Amniotic stem cell (primary cell): Measurements from ENCODE around the gene CLOCK.

Source experiments
- DNase-seq: peaks from one replicate; lab custom pipeline; 2025; lab: John Stamatoyannopoulos, UW

CLOCK gene

DNA sequence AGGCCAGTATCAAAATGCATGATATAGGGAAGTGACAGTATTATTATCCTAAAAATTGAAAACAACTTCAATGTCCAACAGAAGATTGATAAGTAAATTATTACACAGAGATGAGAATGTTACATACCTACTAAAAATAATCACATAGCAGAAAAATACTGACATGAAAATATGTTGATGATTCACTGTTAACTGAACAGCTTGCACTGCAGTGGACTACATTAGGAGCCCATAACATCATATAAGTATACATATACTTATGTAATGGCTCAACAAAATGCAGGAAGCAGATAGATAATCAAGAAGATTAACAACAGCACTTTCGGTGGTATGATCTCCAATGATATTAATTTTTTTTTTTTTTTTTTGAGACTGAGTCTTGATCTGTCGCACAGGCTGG lies 7.1 kb downstream of the CLOCK start:
- DNase-seq, result no peak

DNA sequence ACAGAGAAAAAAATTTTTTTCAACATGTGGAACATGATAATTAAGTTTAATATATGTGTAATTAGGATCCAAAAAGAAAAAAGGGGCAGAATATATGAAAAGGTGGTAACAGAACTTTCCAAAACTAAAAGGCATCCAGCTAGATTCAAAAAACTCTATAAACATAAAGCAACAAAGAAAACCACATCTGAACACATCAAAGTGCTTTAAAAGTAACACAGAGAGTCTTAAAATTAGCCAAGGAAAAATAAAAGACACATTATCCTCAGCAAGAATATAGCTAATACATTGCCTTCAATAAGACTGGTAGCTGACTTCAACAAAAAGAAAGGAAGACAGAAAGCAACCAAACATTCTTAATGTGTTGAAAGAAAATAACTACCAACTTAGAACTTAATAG lies 8.2 kb downstream of the CLOCK start:
- DNase-seq, result no peak

DNA sequence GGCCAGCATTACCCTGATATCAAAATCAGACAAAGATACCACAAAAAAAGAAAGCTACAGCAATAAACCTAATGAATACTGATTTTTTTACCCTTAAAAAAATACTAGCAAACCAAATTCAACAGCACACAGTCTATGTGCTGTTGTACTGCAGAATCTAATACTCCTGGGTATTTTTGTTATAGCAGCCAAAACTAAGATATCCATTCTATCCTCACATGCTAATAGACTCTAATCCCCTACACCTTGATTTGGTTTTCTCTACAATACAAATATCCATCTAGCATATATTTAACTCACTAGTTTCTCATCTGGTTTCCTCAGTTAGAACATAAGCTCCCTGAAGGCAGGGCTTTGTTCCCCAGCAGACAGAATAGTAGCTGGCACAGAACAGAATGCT lies 12.4 kb downstream of the CLOCK start:
- DNase-seq, result no peak

- DNase-seq, result no peak
These were observed 16.0 kb downstream of the CLOCK start for GRCh38 chr4:55530691-55531090.

- DNase-seq, result no peak
These were observed 16.5 kb downstream of the CLOCK start for GRCh38 chr4:55530167-55530566.

DNA sequence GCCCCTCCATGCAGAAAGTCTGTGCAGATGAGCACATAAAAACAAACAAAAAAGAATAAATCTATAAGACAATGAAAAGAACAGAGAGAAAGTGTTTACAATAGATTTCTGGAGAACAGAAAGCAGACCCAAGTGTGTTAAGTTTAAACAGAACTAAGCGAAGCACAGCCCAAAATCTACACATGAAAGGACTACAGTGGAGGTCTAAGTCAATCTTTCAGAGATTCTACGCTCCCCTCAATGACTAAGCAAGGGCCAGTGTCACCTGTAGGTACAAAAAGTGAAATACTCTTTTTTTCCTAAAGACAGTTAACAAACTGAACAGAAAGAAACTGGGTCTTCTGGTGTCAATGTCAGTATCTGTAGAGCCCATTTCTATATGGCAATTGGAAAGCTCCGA lies 18.2 kb downstream of the CLOCK start:
- no peak for DNase-seq

DNA sequence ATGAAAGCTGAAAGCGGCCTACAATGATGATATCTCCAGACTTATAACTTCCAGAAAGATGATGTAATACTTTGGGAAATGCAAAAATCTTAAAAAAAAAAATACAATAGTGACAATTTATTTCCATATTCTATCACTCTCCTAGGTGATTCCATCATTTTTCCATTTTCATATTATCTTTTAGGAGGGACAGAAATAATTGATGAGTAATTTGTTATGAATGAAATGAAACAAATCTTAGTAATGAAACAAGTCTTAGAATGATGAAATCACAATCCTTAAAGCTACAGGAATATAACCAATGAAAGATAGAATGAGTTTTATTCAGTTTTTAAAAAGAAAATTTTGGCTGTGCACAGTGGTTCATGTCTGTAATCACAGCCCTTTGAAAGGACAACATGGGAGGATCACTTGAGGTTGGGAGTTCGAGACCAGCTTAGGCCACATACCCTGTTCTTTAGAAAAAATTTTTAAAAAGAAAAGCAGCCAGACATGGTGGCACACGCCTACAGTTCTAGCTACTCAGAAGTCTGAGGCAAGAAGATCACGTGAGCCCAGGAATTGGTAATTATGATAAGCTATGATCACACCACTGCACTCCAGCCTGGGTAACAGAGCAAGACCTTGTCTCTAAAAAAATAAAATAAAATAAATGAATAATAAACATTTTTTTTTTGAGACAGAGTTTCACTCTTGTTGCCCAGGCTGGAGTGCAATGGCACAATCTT lies 21.7 kb downstream of the CLOCK start:
- no peak for DNase-seq

GRCh38 chr4:55518442-55518841 lies 28.3 kb downstream of the CLOCK start:
- DNase-seq, result no peak

GRCh38 chr4:55517526-55518229 lies 29.0 kb downstream of the CLOCK start:
- no peak for DNase-seq

DNA sequence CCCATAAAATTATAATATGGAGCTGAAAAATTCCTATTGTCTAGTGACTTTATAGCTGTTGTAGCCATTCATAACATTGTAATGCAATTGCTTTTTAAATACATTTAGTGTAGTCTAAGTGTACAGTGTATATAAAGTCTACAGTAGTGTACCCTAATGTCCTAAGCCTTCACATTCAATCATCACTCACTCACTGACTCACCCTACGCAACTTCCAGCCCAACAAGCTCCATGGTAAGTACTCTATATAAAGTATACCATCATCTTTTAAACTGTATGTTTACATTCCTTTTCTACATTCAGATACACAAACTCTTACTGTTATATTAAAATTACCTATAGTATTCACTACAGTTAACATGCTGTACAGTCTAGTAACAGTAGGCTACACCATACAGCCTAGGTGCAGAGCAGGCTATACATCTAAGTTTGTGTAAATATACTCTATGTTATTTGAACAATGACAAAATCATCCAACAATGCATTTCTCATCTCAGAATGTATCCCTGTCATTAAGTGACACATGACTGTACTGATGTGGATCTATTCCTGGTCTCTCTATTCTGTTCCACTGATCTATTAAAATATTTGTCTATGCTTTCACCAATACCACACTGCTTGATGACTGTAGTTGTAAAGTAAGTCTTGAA lies 33.7 kb downstream of the CLOCK start:
- no peak for DNase-seq

DNA sequence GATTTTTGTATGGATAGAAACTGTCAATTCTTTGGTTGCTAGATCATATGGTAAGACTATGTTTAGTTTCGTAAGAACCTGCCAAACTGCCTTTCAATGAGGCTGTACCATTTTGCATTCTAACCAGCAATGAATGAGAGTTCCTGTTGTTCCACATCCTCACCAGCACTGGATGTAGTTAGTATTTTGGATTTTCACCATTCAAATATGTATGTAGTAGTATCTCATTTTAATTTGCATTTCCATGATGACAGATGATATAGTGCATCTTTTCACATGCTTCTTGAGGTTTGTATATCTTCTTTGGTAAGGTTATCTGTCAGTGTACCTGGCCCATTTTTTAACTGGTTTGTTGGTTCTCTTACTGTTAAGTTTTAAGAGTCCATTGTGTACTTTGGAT lies 34.6 kb downstream of the CLOCK start:
- no peak for DNase-seq

GRCh38 chr4:55510685-55511084 lies 36.0 kb downstream of the CLOCK start:
- no peak for DNase-seq

DNA sequence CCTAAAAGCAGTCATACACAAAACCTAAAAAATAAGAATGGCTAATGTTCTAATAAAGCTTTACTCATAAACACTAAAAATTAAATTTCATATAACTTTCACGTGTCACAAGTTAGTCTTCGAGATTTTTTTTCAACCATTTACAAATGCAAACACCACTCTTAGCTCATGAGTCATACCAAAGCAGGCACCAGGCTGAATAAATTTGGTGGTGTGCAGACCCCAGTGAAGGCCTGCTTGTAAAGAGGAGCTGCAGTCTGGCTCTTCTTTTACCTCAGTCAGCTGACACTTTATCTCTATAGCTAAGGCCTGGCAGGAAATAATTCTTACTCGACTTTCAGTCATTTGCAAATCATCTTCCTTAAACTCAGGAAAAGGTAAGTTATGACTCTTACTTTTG lies 37.4 kb downstream of the CLOCK start:
- no peak for DNase-seq

DNA sequence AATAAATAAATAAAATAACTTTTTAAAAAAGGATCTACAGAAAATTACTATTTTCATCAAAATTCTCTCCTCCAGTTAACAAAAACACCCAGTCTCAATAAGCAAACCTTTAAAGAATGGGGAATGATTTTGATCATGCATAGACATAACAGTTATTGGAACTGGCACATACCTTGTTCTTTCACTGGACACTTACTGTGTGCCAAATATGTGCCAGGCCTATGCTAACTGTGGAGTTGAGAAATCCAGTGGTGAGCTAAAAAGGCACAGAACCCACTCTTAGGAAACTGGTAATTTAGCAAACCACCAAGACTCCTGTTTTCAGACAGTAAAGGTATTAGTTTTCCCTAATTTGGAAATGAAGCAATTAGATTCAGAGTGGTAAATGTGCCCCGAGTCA lies 39.1 kb downstream of the CLOCK start:
- no peak for DNase-seq

- no peak for DNase-seq
These were observed 43.5 kb downstream of the CLOCK start for GRCh38 chr4:55503169-55503568.

DNA sequence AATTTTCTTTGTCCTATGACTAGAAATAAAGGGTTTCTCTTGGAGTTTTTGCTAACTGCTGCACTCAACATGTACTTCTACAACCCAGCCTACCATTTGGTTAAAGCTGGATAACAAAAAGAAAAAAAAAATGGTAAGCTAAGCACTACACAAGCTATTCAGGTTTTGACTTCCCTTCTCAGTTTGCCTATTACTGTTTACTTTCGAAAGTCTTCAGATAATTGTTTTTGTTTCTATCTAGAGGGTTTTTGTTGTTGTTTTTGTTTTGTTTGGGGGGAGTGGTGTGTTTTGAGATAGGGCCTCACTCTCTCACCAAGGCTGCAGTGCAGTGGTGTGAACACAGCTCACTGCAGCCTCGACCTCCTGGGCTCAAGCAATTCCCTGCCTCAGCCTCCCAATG lies 46.6 kb downstream of the CLOCK start:
- no peak for DNase-seq

DNA sequence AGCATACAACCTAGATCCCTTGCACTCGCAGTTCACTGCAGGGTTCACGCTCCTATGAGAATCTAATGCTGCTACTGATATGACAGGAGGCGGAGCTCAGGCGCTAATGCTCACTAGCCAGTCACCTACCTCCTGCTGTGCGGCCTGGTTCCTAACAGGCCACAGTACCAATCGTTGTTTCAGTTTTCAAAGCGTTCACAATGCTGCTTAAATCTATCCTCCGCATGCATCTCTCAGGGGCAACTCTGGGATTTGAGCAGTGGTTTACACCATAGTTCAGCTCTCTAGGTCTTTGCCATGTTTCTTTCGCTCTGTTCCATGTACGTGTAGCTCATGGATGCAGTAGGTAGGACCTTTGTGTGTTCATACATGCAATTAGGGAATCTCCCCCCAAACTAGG lies 47.2 kb downstream of the CLOCK start:
- DNase-seq, result no peak

GRCh38 chr4:55498051-55498450 lies 48.7 kb downstream of the CLOCK start:
- DNase-seq, result no peak

DNA sequence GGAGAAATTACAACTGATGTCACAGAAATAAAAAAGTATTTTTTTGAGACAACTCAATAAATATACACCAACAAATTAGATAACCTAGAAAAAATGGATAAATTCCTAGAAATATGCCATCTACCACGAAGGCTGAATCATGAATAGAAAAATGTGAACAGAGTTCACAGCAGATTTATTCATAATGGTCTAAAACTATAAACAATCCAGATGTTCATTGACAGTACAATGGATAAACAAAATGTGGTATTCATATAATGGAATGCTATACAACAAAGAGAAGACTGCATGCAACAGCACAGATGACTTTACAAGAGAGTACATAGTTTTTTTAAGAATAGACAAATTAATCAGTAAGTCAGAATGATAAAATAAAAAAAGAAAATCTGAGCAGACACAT lies 55.2 kb downstream of the CLOCK start:
- no peak for DNase-seq

- DNase-seq, result no peak
These were observed 58.0 kb downstream of the CLOCK start for GRCh38 chr4:55488716-55489115.

- DNase-seq, result no peak
These were observed 60.9 kb downstream of the CLOCK start for GRCh38 chr4:55485821-55486220.

GRCh38 chr4:55483315-55483714 lies 63.4 kb downstream of the CLOCK start:
- no peak for DNase-seq
